Measurements from ENCODE around the gene GLT1D1. TPM values are rescaled to one million over a fixed set of nuclear protein-coding genes. Genes with fewer than 3 reads are reported as not detected.

Gene GLT1D1
- total RNA-seq, 2 experiments from 2014 or later = 0.32 to 0.49 TPM

- TF ChIP-seq CTCF (IDR thresholded peaks at IDR 0.05) = no peak
- no peaks in the 10 kb centered on the region for H3K36me3 Mint-ChIP-seq (ENCODE audit: low read depth)
- ChIA-PET POLR2A (no interaction called here), CTCF (no interaction called here)
- H3K9me3 Mint-ChIP-seq = no peaks in the 10 kb centered on the region
- no peak overlapping the region for H3K4me3 Mint-ChIP-seq
- H3K27me3 Mint-ChIP-seq = no peaks in the 10 kb centered on the region
- ATAC-seq (no peak), DNase-seq (no peak)
- H3K4me1 Mint-ChIP-seq (ENCODE audit: low read depth) = peaks cover 3% of the 10 kb centered on the region
- intact Hi-C loops (cut with micrococcal nuclease) = no loop called here
- no peak overlapping the region for H3K27ac Mint-ChIP-seq
Measured at GRCh38 chr12:128928361-128928760, 75.1 kb downstream of the GLT1D1 start.

DNA sequence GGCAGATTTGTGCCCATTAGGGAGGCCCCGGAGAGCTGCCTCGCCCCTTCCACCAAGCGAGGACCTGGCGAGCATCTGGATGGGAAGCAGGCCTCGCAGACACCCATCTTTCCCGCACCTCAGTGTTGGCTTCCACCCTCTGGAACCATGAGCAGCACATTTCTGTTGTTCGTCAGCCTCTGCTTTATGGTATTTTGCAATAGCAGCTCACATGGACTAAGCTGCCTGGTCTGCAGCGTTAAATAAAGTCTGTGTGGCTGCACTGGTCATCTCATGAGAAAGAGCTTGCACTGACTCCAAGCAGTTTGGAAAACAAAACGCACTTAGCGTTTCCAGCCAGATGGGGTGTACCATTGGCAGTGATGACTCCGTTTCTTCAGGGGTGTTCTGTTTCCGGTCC is 75.8 kb downstream of the GLT1D1 start:
- peaks cover 3% of the 10 kb centered on the region for H3K27me3 Mint-ChIP-seq
- DNase-seq = no peak
- no peak overlapping the region for H3K4me3 Mint-ChIP-seq
- no peaks in the 10 kb centered on the region for H3K36me3 Mint-ChIP-seq (ENCODE audit: low read depth)
- intact Hi-C loops (cut with micrococcal nuclease) = no loop called here
- H3K27ac Mint-ChIP-seq = no peak overlapping the region
- POLR2A ChIA-PET = no interaction called here
- H3K9me3 Mint-ChIP-seq = no peaks in the 10 kb centered on the region
- no peak for TF ChIP-seq CTCF (IDR thresholded peaks at IDR 0.05)
- CTCF ChIA-PET = no interaction called here
- no peak for ATAC-seq
- H3K4me1 Mint-ChIP-seq (ENCODE audit: low read depth) = peaks cover 3% of the 10 kb centered on the region

DNA sequence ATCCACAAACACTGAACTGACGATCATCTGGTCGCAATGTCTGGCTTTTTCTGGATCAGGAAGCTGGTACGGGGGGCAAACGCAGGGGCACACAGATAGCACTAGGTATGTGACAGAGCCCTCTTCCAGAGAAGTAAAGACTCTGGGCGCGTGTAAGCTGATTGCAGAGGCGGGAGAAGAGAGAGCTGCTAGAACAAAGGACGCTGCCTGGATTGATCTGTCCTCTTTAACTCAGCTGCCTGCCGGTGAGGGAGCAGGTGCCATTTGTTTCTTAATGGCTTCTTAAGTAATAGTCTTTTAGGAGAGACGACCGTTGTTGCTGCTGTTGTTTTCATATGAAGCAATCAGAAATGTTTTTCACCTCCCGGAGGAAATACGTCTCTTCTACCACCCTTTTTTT is 77.3 kb downstream of the GLT1D1 start:
- H3K4me1 Mint-ChIP-seq (ENCODE audit: low read depth) = peaks cover 3% of the 10 kb centered on the region
- H3K9me3 Mint-ChIP-seq = no peaks in the 10 kb centered on the region
- no peak for TF ChIP-seq CTCF (IDR thresholded peaks at IDR 0.05)
- peaks cover 3% of the 10 kb centered on the region for H3K27me3 Mint-ChIP-seq
- intact Hi-C loops (cut with micrococcal nuclease) = no loop called here
- no peak for ATAC-seq
- H3K27ac Mint-ChIP-seq = no peak overlapping the region
- no peak for DNase-seq
- H3K36me3 Mint-ChIP-seq (ENCODE audit: low read depth) = no peaks in the 10 kb centered on the region
- no peak overlapping the region for H3K4me3 Mint-ChIP-seq
- ChIA-PET POLR2A (no interaction called here), CTCF (no interaction called here)

DNA sequence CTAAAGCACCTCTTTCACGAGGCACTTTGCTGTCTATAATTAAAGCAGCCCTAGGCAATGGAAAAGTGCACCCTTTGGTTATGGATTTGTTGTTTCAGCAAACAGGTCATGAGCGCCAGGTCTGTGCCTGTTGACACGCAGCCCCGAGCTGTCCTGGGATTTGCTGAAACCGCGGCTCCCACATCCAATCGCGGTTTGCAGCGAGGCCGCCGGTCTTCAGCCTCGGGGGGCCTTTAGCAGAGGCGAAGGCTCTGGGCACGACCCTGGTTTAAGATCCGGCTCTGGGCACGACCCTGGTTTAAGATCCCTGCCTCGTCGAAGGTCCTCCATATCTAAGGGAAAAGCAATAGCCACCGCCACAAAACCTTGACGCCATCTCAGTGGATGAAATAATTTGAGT is 79.2 kb downstream of the GLT1D1 start:
- Mint-ChIP-seq H3K4me3 (no peak overlapping the region), H3K4me1 (ENCODE audit: low read depth) (peaks cover 3% of the 10 kb centered on the region), H3K36me3 (ENCODE audit: low read depth) (no peaks in the 10 kb centered on the region), H3K27ac (no peak overlapping the region), H3K9me3 (no peaks in the 10 kb centered on the region), H3K27me3 (peaks cover 9% of the 10 kb centered on the region)
- TF ChIP-seq CTCF (IDR thresholded peaks at IDR 0.05) = no peak
- POLR2A ChIA-PET = no interaction called here
- intact Hi-C loops (cut with micrococcal nuclease) = no loop called here
- ATAC-seq (no peak), DNase-seq (no peak)
- CTCF ChIA-PET = no interaction called here

GRCh38 chr12:128933039-128933438 is 79.8 kb downstream of the GLT1D1 start:
- intact Hi-C loops (cut with micrococcal nuclease) = no loop called here
- DNase-seq (no peak), ATAC-seq (no peak)
- Mint-ChIP-seq H3K9me3 (no peaks in the 10 kb centered on the region), H3K27ac (no peak overlapping the region), H3K4me1 (ENCODE audit: low read depth) (peaks cover 3% of the 10 kb centered on the region), H3K4me3 (no peak overlapping the region), H3K36me3 (ENCODE audit: low read depth) (no peaks in the 10 kb centered on the region), H3K27me3 (peaks cover 9% of the 10 kb centered on the region)
- ChIA-PET CTCF (no interaction called here), POLR2A (no interaction called here)
- no peak for TF ChIP-seq CTCF (IDR thresholded peaks at IDR 0.05)
